HepG2 (cell line): ENCODE results near the gene MED12L. TPM values are rescaled to one million over a fixed set of nuclear protein-coding genes. Genes with fewer than 3 reads are reported as not detected.
A peak's percentile ranks its signal among the peaks of the same experiment; 100 is the strongest.

Experiments
- HOXA5 ChIP-seq: sonication (generic); formaldehyde crosslinking; IDR thresholded peaks from 2 replicates; pipeline ENCODE4 v1.4.0; 2020; ENCODE audit warnings: missing genetic modification reagents
- KAT2B ChIP-seq: fragments of 150-350 bp; IDR thresholded peaks from 2 replicates; pipeline ENCODE4 v1.6.1; 2014; ENCODE audit warnings: low read depth, low read length, borderline replicate concordance
- REPIN1 ChIP-seq: sonication (generic); formaldehyde crosslinking; IDR thresholded peaks from 2 replicates; pipeline ENCODE4 v1.8.0; 2022; ENCODE audit warnings: missing genetic modification reagents, low read depth, mild to moderate bottlenecking, borderline replicate concordance
- SCMH1 ChIP-seq: sonication (generic); formaldehyde crosslinking; IDR thresholded peaks from 2 replicates; pipeline ENCODE4 v1.9.0; 2021; ENCODE audit warnings: missing genetic modification reagents, mild to moderate bottlenecking, borderline replicate concordance
- SMARCC2 ChIP-seq: fragments of 450-650 bp; IDR thresholded peaks from 2 replicates; pipeline ENCODE4 v1.6.1; 2017; ENCODE audit warnings: antibody characterized with exemption, mild to moderate bottlenecking
- XRCC5 ChIP-seq: fragments of 200-400 bp; formaldehyde crosslinking; optimal IDR thresholded peaks from 2 replicates; pipeline ENCODE3; 2017; ENCODE audit warnings: mild to moderate bottlenecking, low read length
- ZNF326 ChIP-seq: sonication (generic); formaldehyde crosslinking; IDR thresholded peaks from 2 replicates; pipeline ENCODE4 v1.4.0; 2020; ENCODE audit warnings: missing genetic modification reagents, borderline replicate concordance
- ZNF451 ChIP-seq: sonication (generic); formaldehyde crosslinking; IDR thresholded peaks from 2 replicates; pipeline ENCODE4 v1.5.0; 2020; ENCODE audit warnings: mild to moderate bottlenecking, missing genetic modification reagents
- polyA plus RNA-seq, 8 experiments: library from polyadenylated mRNA; depleted of rRNA in 3 of 8; stranded (reverse) in 7 of 8; unstranded in 1 of 8; fragments of >200 nt; fragmentation: Illumina TruSeq in 4 of 8; extraction: Trizol in 4 of 8; gene quantifications; 2 replicates each; pipeline versions ENCODE4 v1.2.1 to v1.2.3, GENCODE V29; 2011 to 2016; ENCODE audit warnings: low read depth in 4 of 8, missing spikeins in 1 of 8, mixed read lengths in 1 of 8; ENCODE audit not compliant: insufficient read depth in 1 of 8
- total RNA-seq, 5 experiments: library from RNA; depleted of rRNA; stranded (reverse); fragments of >200 nt; fragmentation: Illumina TruSeq; extraction: Trizol; gene quantifications; 2 replicates each; pipeline ENCODE4 v1.2.3, GENCODE V29; 2016; ENCODE audit warnings: low read depth in 1 of 5
- TF ChIP-seq, protein P1 (sequence below): sonication (generic); formaldehyde crosslinking; IDR thresholded peaks from 2 replicates; pipeline ENCODE4 v1.4.0; 2020; ENCODE audit warnings: missing genetic modification reagents, mild to moderate bottlenecking, borderline replicate concordance
- TF ChIP-seq, protein P2 (sequence below): IDR thresholded peaks from 2 replicates; pipeline ENCODE4 v1.6.1; 2016; ENCODE audit warnings: missing genetic modification reagents, missing compliant biosample characterization
- TF ChIP-seq, protein P3 (sequence below): sonication (generic); formaldehyde crosslinking; IDR thresholded peaks from 2 replicates; pipeline ENCODE4 v1.9.0; 2021; ENCODE audit warnings: missing genetic modification reagents, borderline replicate concordance
- TF ChIP-seq, protein P4 (sequence below): sonication (generic); formaldehyde crosslinking; IDR thresholded peaks from 2 replicates; pipeline ENCODE4 v1.8.1; 2023; ENCODE audit warnings: mild to moderate bottlenecking, missing genetic modification reagents, borderline replicate concordance
- TF ChIP-seq, protein P5 (sequence below): sonication (generic); formaldehyde crosslinking; IDR thresholded peaks from 2 replicates; pipeline ENCODE4 v1.9.0; 2021; ENCODE audit warnings: missing genetic modification reagents, mild to moderate bottlenecking, borderline replicate concordance
- TF ChIP-seq, protein P6 (sequence below): sonication (generic); formaldehyde crosslinking; IDR thresholded peaks from 2 replicates; pipeline ENCODE4 v1.8.0; 2022; ENCODE audit warnings: missing genetic modification reagents, mild to moderate bottlenecking, moderate library complexity, borderline replicate concordance
- TF ChIP-seq, protein P7 (sequence below): IDR thresholded peaks from 2 replicates; pipeline ENCODE4 v1.6.1; 2016; ENCODE audit warnings: missing compliant biosample characterization, missing genetic modification reagents, borderline replicate concordance

The MED12L gene
- total and polyA plus RNA-seq, 2 of the 13 experiments (the other 11 are each of a cell fraction or from before 2014, with no cell fraction given): 0.07 to 0.64 TPM

DNA sequence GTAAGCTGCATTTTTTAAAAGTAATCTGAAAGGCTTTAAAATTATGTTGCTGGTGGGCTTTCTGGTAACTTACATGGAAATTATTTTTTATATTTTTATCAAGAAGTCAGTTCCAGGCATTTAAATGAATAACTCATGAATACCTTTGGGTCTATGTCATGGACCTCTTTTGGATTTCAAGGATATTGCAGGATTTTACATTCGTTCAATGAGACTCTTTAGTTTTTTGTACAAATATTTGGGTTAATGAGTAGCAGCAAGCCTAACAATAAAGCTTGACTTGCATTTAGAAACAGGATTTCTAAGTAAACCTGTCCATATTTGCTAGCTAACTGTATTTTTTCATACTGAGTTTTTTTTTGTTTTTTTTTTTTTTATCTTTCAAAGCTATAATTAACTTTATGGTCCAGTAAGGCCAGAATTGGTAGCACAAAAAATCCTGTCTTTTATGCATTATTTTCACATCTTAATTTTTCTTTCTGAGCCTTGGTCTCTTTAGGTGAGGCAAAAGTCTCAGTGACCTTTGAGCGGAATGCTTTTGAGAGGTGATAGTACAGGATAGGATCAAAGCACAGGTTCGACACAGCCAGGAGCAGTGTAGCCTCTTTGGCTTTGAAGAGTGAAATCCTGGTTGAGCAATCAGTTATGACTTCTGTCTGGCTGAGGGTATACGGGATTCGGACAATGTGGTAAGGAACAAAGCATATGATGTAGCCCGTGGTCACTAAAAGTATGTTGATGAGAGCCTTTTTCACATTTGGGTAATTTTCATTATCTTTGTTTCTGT is 112.7 kb downstream of the MED12L start (continued):
- TF ChIP-seq REPIN1 (CRISPR knock-in tag): 0 out of 2 replicates have a peak, but pooled peaks have one; percentile 64
- 0 out of 2 replicates have a peak, but pooled peaks have one; percentile 17 for TF ChIP-seq SMARCC2
- peak; percentile 55 for TF ChIP-seq XRCC5
- TF ChIP-seq, protein P1, sequence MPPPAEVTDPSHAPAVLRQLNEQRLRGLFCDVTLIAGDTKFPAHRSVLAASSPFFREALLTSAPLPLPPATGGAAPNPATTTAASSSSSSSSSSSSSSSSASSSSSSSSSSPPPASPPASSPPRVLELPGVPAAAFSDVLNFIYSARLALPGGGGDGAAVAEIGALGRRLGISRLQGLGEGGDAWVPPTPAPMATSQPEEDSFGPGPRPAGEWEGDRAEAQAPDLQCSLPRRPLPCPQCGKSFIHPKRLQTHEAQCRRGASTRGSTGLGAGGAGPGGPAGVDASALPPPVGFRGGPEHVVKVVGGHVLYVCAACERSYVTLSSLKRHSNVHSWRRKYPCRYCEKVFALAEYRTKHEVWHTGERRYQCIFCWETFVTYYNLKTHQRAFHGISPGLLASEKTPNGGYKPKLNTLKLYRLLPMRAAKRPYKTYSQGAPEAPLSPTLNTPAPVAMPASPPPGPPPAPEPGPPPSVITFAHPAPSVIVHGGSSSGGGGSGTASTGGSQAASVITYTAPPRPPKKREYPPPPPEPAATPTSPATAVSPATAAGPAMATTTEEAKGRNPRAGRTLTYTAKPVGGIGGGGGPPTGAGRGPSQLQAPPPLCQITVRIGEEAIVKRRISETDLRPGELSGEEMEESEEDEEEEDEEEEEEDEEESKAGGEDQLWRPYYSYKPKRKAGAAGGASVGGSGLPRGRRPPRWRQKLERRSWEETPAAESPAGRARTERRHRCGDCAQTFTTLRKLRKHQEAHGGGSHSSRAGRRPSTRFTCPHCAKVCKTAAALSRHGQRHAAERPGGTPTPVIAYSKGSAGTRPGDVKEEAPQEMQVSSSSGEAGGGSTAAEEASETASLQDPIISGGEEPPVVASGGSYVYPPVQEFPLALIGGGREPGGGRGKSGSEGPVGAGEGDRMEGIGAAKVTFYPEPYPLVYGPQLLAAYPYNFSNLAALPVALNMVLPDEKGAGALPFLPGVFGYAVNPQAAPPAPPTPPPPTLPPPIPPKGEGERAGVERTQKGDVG (CRISPR knock-in tag): no peak
- TF ChIP-seq, protein P2, sequence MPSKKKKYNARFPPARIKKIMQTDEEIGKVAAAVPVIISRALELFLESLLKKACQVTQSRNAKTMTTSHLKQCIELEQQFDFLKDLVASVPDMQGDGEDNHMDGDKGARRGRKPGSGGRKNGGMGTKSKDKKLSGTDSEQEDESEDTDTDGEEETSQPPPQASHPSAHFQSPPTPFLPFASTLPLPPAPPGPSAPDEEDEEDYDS (CRISPR knock-in tag): peak; percentile 36
- TF ChIP-seq ZNF326 (CRISPR knock-in tag): no peak
- TF ChIP-seq, protein P3, sequence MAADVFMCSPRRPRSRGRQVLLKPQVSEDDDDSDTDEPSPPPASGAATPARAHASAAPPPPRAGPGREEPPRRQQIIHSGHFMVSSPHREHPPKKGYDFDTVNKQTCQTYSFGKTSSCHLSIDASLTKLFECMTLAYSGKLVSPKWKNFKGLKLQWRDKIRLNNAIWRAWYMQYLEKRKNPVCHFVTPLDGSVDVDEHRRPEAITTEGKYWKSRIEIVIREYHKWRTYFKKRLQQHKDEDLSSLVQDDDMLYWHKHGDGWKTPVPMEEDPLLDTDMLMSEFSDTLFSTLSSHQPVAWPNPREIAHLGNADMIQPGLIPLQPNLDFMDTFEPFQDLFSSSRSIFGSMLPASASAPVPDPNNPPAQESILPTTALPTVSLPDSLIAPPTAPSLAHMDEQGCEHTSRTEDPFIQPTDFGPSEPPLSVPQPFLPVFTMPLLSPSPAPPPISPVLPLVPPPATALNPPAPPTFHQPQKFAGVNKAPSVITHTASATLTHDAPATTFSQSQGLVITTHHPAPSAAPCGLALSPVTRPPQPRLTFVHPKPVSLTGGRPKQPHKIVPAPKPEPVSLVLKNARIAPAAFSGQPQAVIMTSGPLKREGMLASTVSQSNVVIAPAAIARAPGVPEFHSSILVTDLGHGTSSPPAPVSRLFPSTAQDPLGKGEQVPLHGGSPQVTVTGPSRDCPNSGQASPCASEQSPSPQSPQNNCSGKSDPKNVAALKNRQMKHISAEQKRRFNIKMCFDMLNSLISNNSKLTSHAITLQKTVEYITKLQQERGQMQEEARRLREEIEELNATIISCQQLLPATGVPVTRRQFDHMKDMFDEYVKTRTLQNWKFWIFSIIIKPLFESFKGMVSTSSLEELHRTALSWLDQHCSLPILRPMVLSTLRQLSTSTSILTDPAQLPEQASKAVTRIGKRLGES: no peak
- TF ChIP-seq, protein P4, sequence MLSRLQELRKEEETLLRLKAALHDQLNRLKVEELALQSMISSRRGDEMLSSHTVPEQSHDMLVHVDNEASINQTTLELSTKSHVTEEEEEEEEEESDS (CRISPR knock-in tag): no peak
- peak; percentile 36; the same call in 1 of the 2 replicates for TF ChIP-seq HOXA5 (CRISPR knock-in tag)
- no peak for TF ChIP-seq SCMH1
- TF ChIP-seq, protein P5, sequence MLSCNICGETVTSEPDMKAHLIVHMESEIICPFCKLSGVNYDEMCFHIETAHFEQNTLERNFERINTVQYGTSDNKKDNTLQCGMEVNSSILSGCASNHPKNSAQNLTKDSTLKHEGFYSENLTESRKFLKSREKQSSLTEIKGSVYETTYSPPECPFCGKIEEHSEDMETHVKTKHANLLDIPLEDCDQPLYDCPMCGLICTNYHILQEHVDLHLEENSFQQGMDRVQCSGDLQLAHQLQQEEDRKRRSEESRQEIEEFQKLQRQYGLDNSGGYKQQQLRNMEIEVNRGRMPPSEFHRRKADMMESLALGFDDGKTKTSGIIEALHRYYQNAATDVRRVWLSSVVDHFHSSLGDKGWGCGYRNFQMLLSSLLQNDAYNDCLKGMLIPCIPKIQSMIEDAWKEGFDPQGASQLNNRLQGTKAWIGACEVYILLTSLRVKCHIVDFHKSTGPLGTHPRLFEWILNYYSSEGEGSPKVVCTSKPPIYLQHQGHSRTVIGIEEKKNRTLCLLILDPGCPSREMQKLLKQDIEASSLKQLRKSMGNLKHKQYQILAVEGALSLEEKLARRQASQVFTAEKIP (CRISPR knock-in tag): no peak
- TF ChIP-seq ZNF451 (CRISPR knock-in tag): no peak
- no peak for TF ChIP-seq KAT2B
- TF ChIP-seq, protein P6, sequence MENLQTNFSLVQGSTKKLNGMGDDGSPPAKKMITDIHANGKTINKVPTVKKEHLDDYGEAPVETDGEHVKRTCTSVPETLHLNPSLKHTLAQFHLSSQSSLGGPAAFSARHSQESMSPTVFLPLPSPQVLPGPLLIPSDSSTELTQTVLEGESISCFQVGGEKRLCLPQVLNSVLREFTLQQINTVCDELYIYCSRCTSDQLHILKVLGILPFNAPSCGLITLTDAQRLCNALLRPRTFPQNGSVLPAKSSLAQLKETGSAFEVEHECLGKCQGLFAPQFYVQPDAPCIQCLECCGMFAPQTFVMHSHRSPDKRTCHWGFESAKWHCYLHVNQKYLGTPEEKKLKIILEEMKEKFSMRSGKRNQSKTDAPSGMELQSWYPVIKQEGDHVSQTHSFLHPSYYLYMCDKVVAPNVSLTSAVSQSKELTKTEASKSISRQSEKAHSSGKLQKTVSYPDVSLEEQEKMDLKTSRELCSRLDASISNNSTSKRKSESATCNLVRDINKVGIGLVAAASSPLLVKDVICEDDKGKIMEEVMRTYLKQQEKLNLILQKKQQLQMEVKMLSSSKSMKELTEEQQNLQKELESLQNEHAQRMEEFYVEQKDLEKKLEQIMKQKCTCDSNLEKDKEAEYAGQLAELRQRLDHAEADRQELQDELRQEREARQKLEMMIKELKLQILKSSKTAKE: peak; percentile 84
- TF ChIP-seq, protein P7, sequence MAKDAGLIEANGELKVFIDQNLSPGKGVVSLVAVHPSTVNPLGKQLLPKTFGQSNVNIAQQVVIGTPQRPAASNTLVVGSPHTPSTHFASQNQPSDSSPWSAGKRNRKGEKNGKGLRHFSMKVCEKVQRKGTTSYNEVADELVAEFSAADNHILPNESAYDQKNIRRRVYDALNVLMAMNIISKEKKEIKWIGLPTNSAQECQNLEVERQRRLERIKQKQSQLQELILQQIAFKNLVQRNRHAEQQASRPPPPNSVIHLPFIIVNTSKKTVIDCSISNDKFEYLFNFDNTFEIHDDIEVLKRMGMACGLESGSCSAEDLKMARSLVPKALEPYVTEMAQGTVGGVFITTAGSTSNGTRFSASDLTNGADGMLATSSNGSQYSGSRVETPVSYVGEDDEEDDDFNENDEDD (CRISPR knock-in tag): no peak
